ENCODE data around the gene ERF.

The ERF gene

DNA sequence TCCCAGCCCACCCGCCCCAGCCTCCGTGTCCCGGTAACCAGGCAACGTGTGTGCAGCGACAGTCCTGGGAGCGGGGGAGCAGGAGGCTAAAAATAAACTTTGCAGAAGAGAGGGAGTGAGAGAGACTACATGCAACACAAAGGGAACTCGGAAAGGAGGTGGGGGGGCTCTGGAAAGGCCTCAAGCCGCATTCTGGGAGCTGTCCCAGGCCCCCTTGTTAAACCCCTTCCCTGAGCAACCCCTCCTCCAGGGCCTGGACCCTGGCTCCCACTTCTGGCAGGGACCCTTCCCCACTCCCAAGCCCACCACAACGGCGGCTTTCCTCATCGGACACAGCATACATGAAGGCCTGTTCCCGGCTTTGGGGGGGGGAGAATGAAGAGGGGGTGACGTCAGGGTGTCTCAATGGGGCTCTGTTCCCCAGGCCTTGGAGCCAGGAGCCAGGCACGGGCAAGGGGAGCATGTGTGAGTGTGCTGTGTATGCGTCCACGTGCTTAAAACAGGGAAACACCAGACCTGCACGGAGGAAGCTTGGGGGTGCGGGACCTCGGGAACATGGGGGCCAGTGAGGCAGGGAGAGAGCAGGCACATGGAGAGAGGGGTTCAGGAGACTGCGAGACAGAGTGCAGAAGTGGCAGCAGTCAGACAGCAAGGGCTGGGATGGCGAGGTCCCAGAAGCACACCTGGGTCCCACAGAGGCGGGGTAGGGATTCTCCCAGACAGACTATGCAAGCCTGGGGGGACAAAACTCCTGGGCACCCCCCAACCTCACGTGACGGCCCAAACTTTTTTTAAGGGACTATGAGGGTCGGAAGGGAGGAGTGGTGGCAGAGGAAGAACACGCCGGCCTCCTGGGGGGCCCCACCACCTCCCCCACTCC, 2.3 kb downstream of the ERF start:
- no peak for DNase-seq

DNA sequence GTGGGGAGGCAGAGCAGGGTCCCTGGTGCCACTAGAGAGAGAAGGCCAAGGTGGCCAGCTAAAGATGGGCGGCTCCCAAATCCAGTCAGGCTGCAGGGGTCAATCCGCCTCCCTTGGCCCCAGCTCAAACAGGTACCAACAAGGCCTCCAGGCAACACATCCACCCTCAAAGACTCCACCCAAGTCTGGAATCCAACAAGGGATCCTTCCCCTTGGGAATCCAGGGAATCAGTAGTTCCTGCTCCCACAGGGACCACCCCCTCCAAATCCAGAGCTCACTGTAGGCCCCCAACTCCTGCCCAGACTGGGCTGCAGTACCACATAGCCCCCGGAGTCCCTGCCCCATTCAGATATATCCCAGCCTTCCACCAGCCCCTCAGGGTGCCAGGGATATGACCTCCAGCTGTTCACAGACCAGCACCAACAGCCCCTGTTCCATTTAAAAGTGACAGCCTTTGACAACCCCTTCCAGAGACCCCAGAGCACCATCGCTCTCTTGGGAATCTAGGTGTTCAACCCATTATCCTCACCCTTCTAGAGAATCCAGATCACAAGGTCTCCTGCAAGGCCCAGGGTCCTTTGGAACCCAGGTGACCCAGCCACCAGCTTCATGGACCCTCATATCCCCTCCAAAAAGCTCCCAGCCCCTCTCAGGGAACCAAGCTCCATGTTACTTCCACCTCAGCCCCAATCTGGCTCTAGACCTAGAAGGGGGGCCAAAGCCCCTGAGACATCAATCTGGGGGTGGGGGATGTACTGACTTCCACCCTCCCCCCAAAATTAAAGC, 3.2 kb downstream of the ERF start:
- no peak for DNase-seq

DNA sequence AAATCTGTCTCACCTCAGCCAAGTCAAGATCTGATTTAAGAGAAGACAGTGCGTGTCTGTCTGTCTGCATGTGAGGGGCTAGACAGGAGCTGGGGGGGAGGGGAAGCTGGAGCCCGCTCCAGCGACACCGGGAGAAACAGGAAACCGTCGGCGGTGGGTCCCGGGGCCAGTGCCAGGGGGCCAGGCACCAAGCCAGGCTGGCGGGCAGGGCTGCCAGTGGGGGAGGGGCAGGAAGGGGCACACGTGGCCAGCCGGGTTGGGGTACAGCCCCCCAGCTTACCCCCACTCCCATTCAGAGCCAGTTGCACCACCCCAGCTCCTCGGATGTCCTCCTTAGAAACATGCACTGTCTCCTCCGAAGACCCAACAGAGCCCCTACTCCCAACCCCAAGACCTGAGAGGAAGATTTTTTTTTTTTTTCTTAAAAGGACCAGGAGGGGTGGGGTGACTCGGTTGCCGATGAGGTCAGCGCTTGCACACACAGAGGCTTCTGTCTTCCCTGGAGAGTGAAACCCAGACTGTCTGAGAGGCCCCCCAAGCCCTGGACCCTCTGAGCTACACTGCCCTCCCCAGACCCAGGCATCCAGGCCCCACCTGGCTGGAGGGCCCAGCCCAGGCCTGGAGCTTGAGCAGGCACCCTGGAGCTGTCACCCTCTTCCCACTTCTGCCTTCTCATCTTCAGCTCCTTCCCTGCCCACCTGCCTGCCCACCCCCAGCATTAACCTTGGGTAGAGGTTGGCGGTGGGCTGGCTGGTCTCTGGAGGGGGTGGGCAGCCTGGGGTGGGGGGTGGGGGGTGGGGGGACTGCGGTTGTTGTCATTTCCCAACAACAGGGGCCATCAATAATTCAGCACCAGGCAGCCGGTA, 4.0 kb downstream of the ERF start:
- no peak for DNase-seq

DNA sequence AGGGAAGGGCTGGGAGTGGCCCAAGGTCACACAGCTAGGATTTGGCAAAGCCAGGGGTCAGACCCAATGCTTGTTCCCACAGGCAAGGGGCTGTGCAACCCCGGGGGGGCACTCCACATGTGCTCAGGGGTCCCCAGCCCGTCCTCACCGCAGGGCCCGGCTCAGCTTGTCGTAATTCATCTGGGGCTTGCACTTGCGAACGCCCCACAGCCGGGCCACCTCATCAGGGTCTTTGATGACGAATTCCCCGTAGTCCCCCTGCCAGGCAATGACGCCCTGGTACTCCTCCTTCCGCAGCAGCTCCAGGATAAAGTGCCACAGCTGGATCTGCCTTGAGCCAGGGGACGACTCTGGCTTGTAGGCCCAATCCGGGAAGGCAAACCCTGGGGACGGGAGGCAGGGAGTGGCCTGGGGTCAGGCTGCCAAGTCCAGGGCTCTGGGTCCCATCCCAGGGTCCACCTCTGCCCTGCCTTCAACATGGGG, 4.7 kb downstream of the ERF start:
- no peak for DNase-seq

DNA sequence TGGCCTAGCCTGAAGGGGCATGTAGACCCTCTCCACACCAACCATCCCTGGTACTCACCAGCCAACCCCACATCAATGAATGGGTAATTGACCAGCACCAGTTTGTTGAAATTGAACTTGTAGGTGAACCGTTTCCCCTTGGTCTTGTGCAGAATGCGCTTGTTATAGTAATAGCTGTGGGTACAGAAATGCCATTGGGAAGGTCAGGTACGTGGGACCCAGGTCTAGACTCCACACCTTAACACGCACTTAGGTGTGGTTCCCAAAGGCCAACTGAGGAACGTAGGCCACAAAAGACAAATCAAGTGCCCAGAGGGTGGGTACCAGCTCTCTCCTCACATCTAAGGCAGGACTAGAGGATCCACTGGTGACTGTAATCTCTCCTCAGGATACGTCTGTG, 5.2 kb downstream of the ERF start:
- DNase-seq = no peak

DNA sequence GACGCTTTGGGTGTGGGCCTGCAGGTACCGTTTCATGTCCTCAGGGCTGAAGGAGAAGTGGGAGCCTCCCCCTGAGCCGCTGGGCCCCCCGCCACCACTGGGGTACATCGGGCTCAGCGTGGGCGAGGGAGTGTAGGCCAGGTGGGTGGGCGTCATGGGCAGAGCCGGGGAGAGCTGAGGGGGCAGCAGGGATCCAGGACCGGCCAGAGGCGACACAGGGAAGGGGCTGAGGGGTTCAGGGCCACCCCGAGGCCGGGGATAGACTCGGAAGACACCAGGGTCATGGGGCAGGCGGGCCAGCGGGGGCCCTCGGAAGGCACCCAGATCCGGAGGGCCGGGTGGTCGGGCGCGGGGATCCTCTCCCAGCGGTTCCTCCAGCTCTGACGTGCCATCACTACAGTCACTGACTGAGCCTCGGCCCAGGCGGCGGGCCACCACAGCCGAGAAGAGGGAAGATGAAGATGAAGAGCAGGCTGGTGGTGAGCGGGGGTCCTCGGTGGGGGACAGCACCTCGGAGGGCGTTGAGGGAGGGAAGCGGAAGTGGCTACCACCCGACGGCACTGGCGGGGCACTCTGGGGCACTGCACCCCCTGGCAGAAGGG, 5.7 kb downstream of the ERF start:
- no peak for DNase-seq

DNA sequence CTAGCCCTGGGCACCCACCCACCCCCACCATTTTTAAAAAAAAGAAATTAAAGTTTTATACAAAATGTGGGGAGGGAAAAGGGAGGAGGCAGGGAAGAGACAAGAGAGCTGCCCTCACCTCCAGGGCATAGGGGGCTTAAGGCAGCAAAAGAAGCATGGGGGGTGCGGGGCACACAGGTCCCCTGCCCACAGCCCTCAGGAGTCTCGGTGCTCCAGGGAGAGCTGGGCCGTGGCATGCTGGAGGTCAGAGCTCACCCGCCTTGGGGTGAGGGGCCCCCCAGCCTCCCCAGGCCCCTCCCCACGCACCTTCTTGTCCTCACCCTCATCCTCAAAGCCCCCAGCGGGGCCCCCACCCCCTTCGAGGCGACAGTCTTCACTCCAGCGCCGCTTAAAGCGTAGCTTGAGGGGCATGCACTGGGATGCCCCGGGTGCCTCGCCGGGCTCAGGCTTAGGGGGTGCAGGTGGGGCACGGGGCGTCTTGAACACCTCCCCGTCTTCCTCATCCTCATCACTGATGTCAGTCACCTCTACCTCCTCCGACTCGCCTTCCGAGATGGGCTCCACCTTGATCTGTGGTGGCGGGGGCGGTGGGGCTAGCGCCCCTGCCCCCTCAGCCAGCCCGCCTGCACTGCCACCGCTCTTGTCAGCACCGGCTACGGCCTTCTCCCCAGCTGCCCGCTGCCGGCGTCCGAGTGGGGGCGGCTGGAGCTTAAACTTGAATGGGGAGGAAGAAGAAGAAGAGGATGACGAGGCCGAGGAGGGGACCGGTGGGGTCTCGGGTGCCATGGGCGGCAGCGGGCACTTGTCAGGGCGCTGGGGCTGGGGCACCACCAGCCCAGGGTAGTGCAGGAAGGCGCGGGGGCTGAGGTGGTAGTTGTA, 6.4 kb downstream of the ERF start:
- DNase-seq = no peak

DNA sequence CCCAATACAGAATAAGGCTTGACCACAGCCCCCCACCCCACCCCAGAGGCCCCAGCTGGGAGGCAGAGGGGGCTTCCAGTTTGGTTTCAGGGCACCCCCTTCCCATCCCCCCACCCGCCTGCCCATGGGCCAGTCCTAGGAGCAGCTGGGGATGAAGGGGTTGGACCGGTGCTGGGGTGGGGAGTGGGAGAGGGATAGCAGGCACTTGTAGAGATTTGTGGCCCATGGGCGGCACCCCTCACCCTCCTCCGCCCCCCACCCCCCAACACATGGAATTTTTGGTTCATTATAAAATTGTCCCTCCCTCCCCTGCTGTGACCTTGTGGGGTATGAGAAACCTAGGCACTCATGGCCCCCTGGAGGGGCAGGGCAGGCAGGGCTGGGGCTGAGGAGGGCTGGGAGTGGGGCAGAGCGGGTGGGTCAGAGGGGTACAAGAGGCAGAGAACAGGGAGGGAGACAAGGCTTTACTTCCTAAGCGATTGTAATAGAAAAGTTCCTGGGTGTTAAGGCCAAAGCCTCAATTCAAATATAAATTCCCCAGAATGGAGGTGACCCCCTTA, 7.2 kb downstream of the ERF start:
- DNase-seq = no peak

DNA sequence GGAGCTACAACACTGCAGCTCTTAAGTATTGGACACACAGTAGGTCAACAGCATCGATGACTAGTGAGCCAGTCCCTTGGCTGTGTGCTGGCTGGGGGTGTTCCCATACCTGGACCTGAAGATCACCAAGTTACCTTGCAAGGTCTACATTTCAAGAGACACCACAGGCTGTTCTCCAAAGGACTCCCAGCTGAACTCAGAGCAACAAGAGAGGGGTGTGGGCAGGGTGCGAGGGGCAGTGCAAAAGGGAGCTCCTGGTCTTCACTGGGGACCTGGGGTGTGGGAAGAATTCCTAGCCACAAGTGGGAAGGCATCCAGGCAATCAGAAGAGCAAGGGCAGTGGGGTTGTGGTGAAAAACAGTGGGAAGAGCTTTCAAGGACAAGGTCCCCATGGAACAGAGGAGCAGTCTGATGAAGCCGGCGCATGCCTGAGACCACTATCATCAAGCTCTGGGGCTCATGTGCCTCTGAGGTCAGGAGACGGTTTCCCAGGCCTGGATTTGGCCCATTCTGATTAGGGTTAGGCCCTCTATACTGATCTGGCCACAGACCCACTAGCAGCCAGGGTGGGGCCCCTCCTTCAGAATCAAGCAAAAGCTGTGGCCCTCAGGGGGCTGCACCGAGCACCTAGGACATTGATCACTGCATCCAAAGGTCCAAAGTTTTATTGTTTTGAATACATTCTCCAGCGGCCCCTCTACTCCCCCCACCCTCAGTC, 7.8 kb downstream of the ERF start:
- DNase-seq = no peak

DNA sequence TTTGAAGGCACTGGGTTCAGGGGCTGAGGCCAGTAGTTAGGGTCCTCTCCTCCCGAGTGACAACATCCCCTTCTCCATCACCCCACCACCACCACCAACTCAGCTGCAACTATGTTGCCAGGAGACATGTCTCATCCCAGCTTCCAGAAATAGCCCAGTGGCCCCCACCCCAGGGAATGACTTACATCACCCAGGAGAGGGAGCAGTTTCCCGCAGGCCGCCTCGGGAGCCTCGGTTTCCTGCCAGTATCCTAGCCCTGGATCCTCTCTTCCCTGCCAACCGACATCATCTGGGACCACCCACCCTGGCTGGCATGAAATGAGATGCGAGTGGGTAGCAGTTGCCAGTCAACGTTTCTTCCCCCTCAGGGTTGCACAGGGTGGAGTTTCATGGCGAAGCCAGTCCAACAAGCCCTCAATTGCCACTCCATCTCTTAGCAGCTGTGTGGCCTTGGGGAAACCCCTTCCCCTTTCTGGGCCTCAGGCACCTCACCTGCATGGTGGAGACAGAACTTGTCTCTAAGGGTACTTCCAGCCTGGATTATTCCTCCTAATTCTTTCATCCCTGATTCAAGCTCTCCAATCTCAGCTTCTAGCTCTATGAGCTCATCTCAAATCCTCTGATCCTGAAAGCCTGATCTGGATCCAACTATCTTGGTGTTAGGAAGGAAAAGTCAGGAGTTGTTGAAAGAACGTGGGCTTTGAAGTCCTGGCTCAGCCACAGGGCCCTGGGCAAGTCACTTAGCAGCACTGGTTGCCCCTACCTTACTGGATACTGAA, 8.6 kb downstream of the ERF start:
- DNase-seq = peak; percentile 20

DNA sequence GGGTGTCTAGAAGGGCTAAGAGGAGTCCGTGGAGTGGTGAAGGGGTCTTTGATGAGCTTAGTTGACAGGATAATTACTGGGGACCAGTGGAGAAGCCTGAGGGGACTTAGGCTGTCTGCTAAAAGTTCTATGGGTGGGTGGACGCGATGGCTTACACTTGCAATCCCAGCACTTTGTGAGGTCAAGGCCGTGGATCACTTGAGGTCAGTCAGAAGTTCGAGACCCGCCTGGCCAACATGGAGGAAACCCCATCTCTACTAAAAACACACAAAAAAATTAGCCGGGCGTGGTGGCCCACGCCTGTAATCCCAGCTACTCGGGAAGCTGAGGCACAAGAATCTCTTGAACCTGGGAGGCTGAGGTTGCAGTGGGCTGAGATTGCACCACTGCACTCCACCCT, 9.7 kb downstream of the ERF start:
- no peak for DNase-seq

DNA sequence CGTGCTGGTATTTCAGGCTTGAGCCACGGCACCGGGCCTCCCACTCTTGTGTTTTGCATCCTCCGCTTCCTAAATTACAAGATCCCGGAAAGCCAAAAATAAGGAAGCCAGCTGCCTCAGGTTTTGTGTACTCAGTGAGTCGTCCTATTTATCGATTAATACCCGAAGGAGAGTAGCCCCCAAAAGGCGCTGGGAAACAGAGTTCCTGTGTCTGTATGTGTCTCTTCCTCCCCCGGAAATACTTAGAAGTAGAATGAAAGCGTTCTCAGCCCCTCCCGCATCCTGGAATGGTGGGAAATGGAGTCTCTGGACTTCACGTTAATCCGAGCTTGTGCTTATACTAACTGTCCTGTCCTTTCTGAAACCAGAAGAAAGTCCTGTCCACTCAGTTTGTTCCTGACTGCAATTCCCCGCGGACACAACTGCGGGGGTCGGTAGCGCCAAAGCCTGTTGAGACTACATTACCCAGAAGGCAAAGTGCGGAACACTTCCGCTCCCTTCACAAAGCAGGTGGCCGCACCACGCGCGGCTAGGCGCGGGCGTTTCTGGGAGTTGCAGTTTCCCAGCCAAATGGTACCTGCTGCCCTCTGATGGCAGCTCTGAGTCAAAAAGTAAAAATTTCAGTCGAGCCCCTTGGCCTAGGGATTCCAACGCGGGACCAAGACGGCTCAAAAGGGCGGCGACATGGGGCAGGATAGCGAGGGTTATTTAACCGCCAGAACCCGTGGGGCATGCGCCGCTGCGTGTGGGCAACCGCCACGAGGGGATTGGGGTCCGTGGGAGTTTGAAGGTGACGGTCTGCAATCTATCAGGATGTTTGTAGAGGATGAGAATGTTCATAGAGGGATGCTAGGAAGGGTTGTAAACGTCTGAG, 10.3 kb downstream of the ERF start:
- peak; percentile 94 for DNase-seq

DNA sequence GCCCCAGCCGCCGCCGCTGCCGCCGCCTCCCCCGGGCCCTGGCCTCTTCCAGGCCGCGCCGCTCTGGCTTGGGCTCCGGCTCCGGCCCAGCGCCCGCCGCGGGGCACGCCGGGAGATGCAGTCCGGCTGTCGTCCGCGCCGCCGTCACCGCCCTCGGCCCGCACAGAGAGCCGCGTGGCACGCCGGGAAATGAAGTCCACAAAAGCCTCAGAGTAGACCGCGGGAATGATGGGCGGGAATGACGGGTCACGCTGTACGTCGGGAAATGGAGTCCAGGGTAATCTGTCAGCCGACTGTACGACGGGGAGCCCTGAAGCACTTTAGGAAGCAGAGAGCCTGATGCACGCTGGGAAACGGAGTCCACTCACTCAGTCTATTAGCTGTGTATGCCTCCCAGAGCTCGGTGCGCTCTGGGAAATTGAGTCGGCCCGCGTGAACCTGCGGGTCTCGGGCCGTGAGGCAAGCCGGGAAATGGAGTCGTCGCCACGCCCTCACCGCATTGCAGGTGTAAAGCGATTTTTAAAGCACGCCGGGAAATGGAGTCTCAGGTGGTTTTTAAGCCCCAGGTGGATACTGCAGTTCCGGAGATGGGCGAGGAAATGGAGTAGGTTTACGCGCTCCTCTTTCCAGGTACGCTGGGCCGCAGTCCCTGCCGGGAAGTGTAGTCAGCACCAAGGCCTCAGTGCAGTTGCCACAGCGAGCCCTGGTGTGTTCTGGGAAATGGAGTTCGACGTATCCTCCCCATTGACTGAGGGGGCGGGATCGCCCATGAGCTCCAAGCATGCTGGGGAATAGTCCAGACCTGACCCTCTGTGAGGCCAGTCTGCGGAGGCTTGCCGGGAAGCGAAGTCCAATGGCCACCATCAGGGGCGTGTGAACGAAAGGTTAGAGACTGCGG, 12.2 kb downstream of the ERF start, which contains the start of gene GSK3A:
GSK3A (minus strand) TSS at position 91 of the 898 bp plus-strand sequence. CDS start 137 bp downstream, outside the sequence.
- peak; percentile 100 for DNase-seq

DNA sequence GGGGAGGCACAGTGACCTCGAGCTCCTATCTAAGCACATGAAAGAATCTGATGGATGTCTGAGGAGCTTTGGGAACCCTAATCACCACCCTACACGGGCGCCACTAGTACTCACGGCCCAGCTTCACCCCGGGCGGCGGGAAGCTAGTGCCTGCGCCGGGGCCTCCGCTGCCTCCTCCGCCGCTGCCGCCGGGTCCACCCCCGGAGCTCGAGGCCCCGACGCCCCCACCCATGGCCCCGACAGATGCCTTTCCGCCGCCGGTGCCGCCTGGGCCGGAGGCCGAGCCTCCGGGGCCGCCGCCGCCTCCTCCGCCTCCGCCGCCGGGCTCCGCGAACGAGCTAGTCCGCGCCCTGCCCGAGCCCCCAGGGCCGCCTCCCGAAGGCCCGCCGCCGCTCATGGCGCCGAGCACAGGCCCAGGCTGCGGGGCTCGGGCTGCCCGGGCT, 12.8 kb downstream of the ERF start:
- DNase-seq = no peak

DNA sequence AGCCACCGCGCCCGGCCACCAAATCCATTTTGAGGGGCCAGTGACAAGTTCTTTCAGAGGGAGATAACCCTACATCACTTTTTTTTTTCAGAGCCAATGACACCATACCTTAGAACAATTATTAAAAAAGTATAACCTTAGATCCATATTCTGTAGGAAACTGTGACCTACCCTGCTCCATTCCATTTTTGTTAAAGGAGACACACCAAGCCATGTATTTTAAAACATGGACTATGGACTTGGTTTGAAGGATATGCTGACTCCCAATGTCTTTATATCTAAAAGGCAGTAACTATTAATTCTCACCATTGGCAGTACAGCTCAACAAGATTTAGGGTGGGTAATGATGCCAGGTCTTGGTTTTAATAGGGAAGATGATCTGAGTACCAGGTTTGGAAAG, 13.6 kb downstream of the ERF start:
- no peak for DNase-seq

DNA sequence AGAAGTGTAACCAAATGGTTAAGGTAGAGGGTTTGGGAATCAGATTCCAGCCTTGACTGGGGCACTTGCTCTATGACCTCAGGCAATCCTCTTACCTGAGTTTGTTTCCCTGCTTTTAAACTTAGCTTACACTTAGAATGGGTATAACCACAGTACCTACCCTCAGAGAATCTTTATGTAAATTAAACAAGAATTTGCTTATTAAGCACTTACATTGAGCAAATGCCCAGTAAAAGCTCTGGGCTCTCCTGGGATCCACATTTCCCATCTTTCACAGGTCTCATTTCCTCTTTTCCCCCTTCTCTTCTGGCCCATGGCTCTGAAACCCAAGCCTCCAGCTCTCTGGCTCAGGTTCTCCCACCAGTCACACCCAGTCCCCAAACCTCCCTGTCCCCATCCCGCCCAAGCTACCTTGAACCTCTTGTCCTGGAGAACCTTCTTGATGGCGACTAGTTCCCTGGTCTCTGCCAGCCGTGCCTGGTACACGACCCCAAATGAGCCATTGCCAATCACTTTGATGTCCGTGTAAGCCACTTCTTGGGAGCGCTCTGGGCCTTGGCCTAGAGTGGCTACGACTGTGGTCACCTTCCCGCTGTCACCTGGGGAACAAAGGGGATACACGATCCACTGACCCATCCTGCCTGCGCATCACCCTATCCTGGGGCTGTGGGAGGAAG, 15.2 kb downstream of the ERF start:
- DNase-seq = no peak

DNA sequence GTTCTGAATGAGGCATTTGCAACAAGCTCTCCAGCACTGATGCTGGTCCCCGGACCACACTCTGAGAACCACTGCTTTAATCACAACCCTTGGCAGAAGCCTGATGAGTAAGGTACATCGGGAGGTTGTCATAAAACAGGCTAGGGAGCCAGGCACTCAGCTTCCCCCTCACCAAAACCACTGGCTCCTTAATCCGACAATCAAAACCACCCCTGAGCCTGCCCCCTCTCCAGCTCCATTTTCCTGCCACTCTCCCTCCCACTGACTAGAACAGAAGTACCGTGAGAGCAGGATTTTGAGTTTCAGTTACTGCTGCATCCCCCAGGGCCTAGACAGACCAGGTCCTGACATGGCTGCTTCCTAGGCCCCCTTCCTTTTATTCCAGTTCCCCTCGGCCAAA, 19.7 kb downstream of the ERF start:
- DNase-seq = no peak

All from NCI-H526 treated with DMSO at 0.1 percent for 48 hours (cell line).